ENCODE measurements around the gene SHANK3.

The SHANK3 gene

GRCh38 chr22:50711446-50712340 lies 39.1 kb downstream of the SHANK3 start:
- Histone ChIP-seq H3K27me3 (ENCODE audit: low read depth, low read length) (no peaks in the 10 kb centered on the region), H3K9me3 (ENCODE audit: control insufficient read depth in 1 of 2, low read length in 2 of 2) (no peaks in the 10 kb centered on the region), H3K4me3 (ENCODE audit: low read depth in 1 of 2, low read length in 2 of 2) (no peak overlapping the region), H3K4me1 (ENCODE audit: control insufficient read depth in 1 of 2, insufficient read depth in 2 of 2, low read length in 2 of 2) (no peaks in the 10 kb centered on the region), H3K36me3 (ENCODE audit: control insufficient read depth in 1 of 2, insufficient read depth in 2 of 2, low read length in 2 of 2) (no peaks in the 10 kb centered on the region), H3K27ac (ENCODE audit: low read length) (no peak overlapping the region)

- Histone ChIP-seq H3K9me3 (ENCODE audit: control insufficient read depth in 1 of 2, low read length in 2 of 2) (no peaks in the 10 kb centered on the region), H3K27ac (ENCODE audit: low read length) (no peak overlapping the region), H3K27me3 (ENCODE audit: low read depth, low read length) (no peaks in the 10 kb centered on the region), H3K4me1 (ENCODE audit: control insufficient read depth in 1 of 2, insufficient read depth in 2 of 2, low read length in 2 of 2) (no peaks in the 10 kb centered on the region), H3K4me3 (ENCODE audit: low read depth in 1 of 2, low read length in 2 of 2) (no peak overlapping the region), H3K36me3 (ENCODE audit: control insufficient read depth in 1 of 2, insufficient read depth in 2 of 2, low read length in 2 of 2) (no peaks in the 10 kb centered on the region)
Measured at GRCh38 chr22:50712341-50713007, 39.9 kb downstream of the SHANK3 start.

GRCh38 chr22:50713008-50713385 lies 40.4 kb downstream of the SHANK3 start:
- H3K27me3 ChIP-seq (ENCODE audit: low read depth, low read length) = no peaks in the 10 kb centered on the region
- no peak overlapping the region for H3K27ac ChIP-seq (ENCODE audit: low read length)
- H3K4me1 ChIP-seq (ENCODE audit: control insufficient read depth in 1 of 2, insufficient read depth in 2 of 2, low read length in 2 of 2) = no peaks in the 10 kb centered on the region
- H3K36me3 ChIP-seq (ENCODE audit: control insufficient read depth in 1 of 2, insufficient read depth in 2 of 2, low read length in 2 of 2) = no peaks in the 10 kb centered on the region
- no peak overlapping the region for H3K4me3 ChIP-seq (ENCODE audit: low read depth in 1 of 2, low read length in 2 of 2)
- H3K9me3 ChIP-seq (ENCODE audit: control insufficient read depth in 1 of 2, low read length in 2 of 2) = no peaks in the 10 kb centered on the region

GRCh38 chr22:50713571-50714056 lies 41.0 kb downstream of the SHANK3 start:
- no peak overlapping the region for H3K27ac ChIP-seq (ENCODE audit: low read length)
- H3K9me3 ChIP-seq (ENCODE audit: control insufficient read depth in 1 of 2, low read length in 2 of 2) = no peaks in the 10 kb centered on the region
- H3K36me3 ChIP-seq (ENCODE audit: control insufficient read depth in 1 of 2, insufficient read depth in 2 of 2, low read length in 2 of 2) = no peaks in the 10 kb centered on the region
- H3K27me3 ChIP-seq (ENCODE audit: low read depth, low read length) = no peaks in the 10 kb centered on the region
- H3K4me3 ChIP-seq (ENCODE audit: low read depth in 1 of 2, low read length in 2 of 2) = no peak overlapping the region
- H3K4me1 ChIP-seq (ENCODE audit: control insufficient read depth in 1 of 2, insufficient read depth in 2 of 2, low read length in 2 of 2) = no peaks in the 10 kb centered on the region

GRCh38 chr22:50714150-50714549 lies 41.5 kb downstream of the SHANK3 start:
- Histone ChIP-seq H3K4me3 (ENCODE audit: low read depth in 1 of 2, low read length in 2 of 2) (no peak overlapping the region), H3K36me3 (ENCODE audit: control insufficient read depth in 1 of 2, insufficient read depth in 2 of 2, low read length in 2 of 2) (no peaks in the 10 kb centered on the region), H3K4me1 (ENCODE audit: control insufficient read depth in 1 of 2, insufficient read depth in 2 of 2, low read length in 2 of 2) (no peaks in the 10 kb centered on the region), H3K27ac (ENCODE audit: low read length) (no peak overlapping the region), H3K27me3 (ENCODE audit: low read depth, low read length) (no peaks in the 10 kb centered on the region), H3K9me3 (ENCODE audit: control insufficient read depth in 1 of 2, low read length in 2 of 2) (no peaks in the 10 kb centered on the region)

GRCh38 chr22:50714631-50715179 lies 42.1 kb downstream of the SHANK3 start:
- Histone ChIP-seq H3K4me1 (ENCODE audit: control insufficient read depth in 1 of 2, insufficient read depth in 2 of 2, low read length in 2 of 2) (no peaks in the 10 kb centered on the region), H3K27me3 (ENCODE audit: low read depth, low read length) (no peaks in the 10 kb centered on the region), H3K36me3 (ENCODE audit: control insufficient read depth in 1 of 2, insufficient read depth in 2 of 2, low read length in 2 of 2) (no peaks in the 10 kb centered on the region), H3K4me3 (ENCODE audit: low read depth in 1 of 2, low read length in 2 of 2) (no peak overlapping the region), H3K9me3 (ENCODE audit: control insufficient read depth in 1 of 2, low read length in 2 of 2) (no peaks in the 10 kb centered on the region), H3K27ac (ENCODE audit: low read length) (no peak overlapping the region)

GRCh38 chr22:50715250-50715649 lies 42.6 kb downstream of the SHANK3 start:
- H3K36me3 ChIP-seq (ENCODE audit: control insufficient read depth in 1 of 2, insufficient read depth in 2 of 2, low read length in 2 of 2) = no peaks in the 10 kb centered on the region

GRCh38 chr22:50715776-50716175 lies 43.2 kb downstream of the SHANK3 start:
- H3K4me1 ChIP-seq (ENCODE audit: control insufficient read depth in 1 of 2, insufficient read depth in 2 of 2, low read length in 2 of 2) = peaks cover 0 to under 1% of the 10 kb centered on the region in 2 donors
- H3K4me3 ChIP-seq (ENCODE audit: low read depth in 1 of 2, low read length in 2 of 2) = no peak overlapping the region
- H3K27me3 ChIP-seq (ENCODE audit: low read depth, low read length) = no peaks in the 10 kb centered on the region
- H3K27ac ChIP-seq (ENCODE audit: low read length) = no peak overlapping the region
- H3K36me3 ChIP-seq (ENCODE audit: control insufficient read depth in 1 of 2, insufficient read depth in 2 of 2, low read length in 2 of 2) = no peaks in the 10 kb centered on the region
- H3K9me3 ChIP-seq (ENCODE audit: control insufficient read depth in 1 of 2, low read length in 2 of 2) = no peaks in the 10 kb centered on the region

More at GRCh38 chr22:50715250-50715649, 42.6 kb downstream of the SHANK3 start:
- Histone ChIP-seq H3K9me3 (ENCODE audit: control insufficient read depth in 1 of 2, low read length in 2 of 2) (no peaks in the 10 kb centered on the region), H3K27ac (ENCODE audit: low read length) (no peak overlapping the region), H3K27me3 (ENCODE audit: low read depth, low read length) (no peaks in the 10 kb centered on the region), H3K4me3 (ENCODE audit: low read depth in 1 of 2, low read length in 2 of 2) (no peak overlapping the region), H3K4me1 (ENCODE audit: control insufficient read depth in 1 of 2, insufficient read depth in 2 of 2, low read length in 2 of 2) (no peaks in the 10 kb centered on the region)

- peaks cover 0 to 6% of the 10 kb centered on the region in 2 donors for H3K4me1 ChIP-seq (ENCODE audit: control insufficient read depth in 1 of 2, insufficient read depth in 2 of 2, low read length in 2 of 2)
- H3K27ac ChIP-seq (ENCODE audit: low read length) = no peak overlapping the region
- no peaks in the 10 kb centered on the region for H3K36me3 ChIP-seq (ENCODE audit: control insufficient read depth in 1 of 2, insufficient read depth in 2 of 2, low read length in 2 of 2)
Measured at GRCh38 chr22:50716290-50717024, 43.8 kb downstream of the SHANK3 start.

GRCh38 chr22:50717709-50718351 lies 45.2 kb downstream of the SHANK3 start:
- Histone ChIP-seq H3K9me3 (ENCODE audit: control insufficient read depth in 1 of 2, low read length in 2 of 2) (no peaks in the 10 kb centered on the region), H3K27ac (ENCODE audit: low read length) (no peak overlapping the region), H3K36me3 (ENCODE audit: control insufficient read depth in 1 of 2, insufficient read depth in 2 of 2, low read length in 2 of 2) (no peaks in the 10 kb centered on the region), H3K27me3 (ENCODE audit: low read depth, low read length) (no peaks in the 10 kb centered on the region), H3K4me3 (ENCODE audit: low read depth in 1 of 2, low read length in 2 of 2) (no peak overlapping the region), H3K4me1 (ENCODE audit: control insufficient read depth in 1 of 2, insufficient read depth in 2 of 2, low read length in 2 of 2) (peaks cover 0 to 6% of the 10 kb centered on the region in 2 donors)

More at GRCh38 chr22:50716290-50717024, 43.8 kb downstream of the SHANK3 start:
- no peak overlapping the region for H3K4me3 ChIP-seq (ENCODE audit: low read depth in 1 of 2, low read length in 2 of 2)
- H3K27me3 ChIP-seq (ENCODE audit: low read depth, low read length) = no peaks in the 10 kb centered on the region
- H3K9me3 ChIP-seq (ENCODE audit: control insufficient read depth in 1 of 2, low read length in 2 of 2) = no peaks in the 10 kb centered on the region
